Body of pancreas (tissue), 4 donors: ENCODE data around the gene NDUFB4. TPM values are rescaled to one million over a fixed set of nuclear protein-coding genes. Genes with fewer than 3 reads are reported as not detected.

Experiments used
- ATAC-seq: fragments of 150-250 bp; one replicate; pipeline ENCODE4 v1.9.1; 2016
- DNase-seq, 4 donors: peaks; one replicate each; pipeline ENCODE4 v3.0.0-alpha.2; 2019
- H3K27ac ChIP-seq, 4 donors: fragments of 200-600 bp; sonication (generic); 1 replicate in 3 of 4; 2 replicates in 1 of 4; pipeline versions ENCODE4 v1.5.1 to v1.6.1; 2016 to 2019; ENCODE audit warnings: mild to moderate bottlenecking in 1 of 4, mixed read lengths in 1 of 4, moderate library complexity in 1 of 4
- H3K27me3 ChIP-seq, 2 donors: fragments of 200-600 bp; sonication (generic); one replicate each; pipeline ENCODE4 v1.6.0; 2016; ENCODE audit warnings: mild to moderate bottlenecking in 1 of 2
- H3K36me3 ChIP-seq, 2 donors: fragments of 200-600 bp; sonication (generic); replicated peaks in 1 of 2; 2 replicates each; pipeline ENCODE4 v1.5.1; 2016; ENCODE audit warnings: low read depth in 2 of 2; ENCODE audit not compliant: insufficient read depth in 1 of 2
- H3K4me1 ChIP-seq: fragments of 200-600 bp; sonication (generic); one replicate; pipeline ENCODE4 v1.6.0; 2016
- H3K4me3 ChIP-seq, 2 donors: fragments of 200-600 bp; sonication (generic); 1 replicate in 1 of 2; 2 replicates in 1 of 2; pipeline ENCODE4 v1.5.1; 2016 to 2019
- H3K9me3 ChIP-seq, 3 donors: fragments of 200-600 bp; sonication (generic); 1 replicate in 2 of 3; 2 replicates in 1 of 3; pipeline ENCODE4 v1.5.1; 2016
- POLR2A ChIP-seq, 3 donors: fragments of 450-650 bp; IDR thresholded peaks; one replicate each; pipeline ENCODE4 v1.6.1; 2016; ENCODE audit warnings: antibody characterized with exemption in 3 of 3, mild to moderate bottlenecking in 2 of 3
- WGBS, 2 donors: methylation state at CpG; one replicate each; pipeline ENCODE4 v1.1.5; 2017; 5-methylcytosine and 5-hydroxymethylcytosine counted together
- intact Hi-C: fragments of 100-400 bp; cut with DNase I; formaldehyde crosslinking; loops from one replicate; pipeline ENCODE4 v1.15.1; 2023
- total RNA-seq, 2 donors: library from RNA; depleted of rRNA; stranded (reverse); fragments of >200 nt; gene quantifications; one replicate each; pipeline ENCODE4 v1.1.0, GENCODE V29; 2016
- TF ChIP-seq, protein P1 (sequence below), 7 experiments: fragments of 450-650 bp in 4 of 7; fragments of 200-600 bp in 3 of 7; sonication (generic) in 3 of 7; IDR thresholded peaks; one replicate each; pipeline ENCODE4 v1.5.1; 2016 to 2019; ENCODE audit warnings: antibody characterized with exemption in 7 of 7

Gene NDUFB4
- total RNA-seq, 2 donors from 2014 or later: 15.8 to 60.7 TPM

DNA sequence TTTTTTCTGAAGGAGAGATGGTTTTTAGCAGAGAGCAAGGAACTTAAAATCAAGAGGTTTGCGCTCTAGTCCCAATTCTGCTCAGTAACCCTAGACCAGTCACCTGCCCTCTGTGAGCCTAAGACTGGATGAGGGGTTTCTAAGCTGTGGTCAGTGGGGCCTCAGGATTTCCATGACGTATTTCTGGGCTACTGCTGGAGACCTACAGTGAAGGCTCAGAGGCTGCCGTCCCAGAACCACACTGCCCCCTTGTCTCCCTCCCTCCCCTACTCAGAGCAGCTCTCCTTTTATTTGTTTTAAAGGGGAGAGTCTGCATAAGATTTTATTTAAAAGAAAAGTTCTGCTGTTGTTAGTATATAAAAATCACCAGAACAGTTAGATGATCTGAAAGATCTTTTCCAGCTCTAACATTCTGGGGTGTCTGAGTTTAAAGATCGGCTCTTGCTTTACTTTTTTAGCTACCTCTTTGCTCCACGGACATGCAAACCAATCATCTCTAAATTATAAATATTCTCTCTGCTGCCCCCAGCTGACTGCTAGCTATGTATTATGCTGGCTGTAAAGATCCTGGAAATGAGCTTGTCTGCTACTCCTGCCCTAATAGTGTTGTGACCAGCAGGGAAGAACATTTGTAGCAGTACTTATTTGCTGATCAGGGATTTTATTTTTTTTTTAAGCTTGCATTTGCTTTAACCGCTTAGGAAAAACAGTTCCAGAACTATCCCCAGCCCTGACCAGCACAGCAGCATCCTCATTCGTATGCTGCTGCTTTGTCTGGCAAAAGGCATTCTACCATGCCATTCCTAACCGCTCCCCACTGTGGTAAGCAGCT is 28.6 kb upstream of the NDUFB4 start:
- DNase-seq (peak in 2 of 4 donors; percentile 40 to 53), ATAC-seq (peak; percentile 76)
- Histone ChIP-seq H3K4me3 (no peak overlapping the region), H3K27ac (no peak overlapping the region), H3K27me3 (no peaks in the 10 kb centered on the region), H3K9me3 (no peaks in the 10 kb centered on the region), H3K36me3 (no peaks in the 10 kb centered on the region), H3K4me1 (peaks cover 5% of the 10 kb centered on the region)
- no peak for TF ChIP-seq POLR2A (IDR thresholded peaks at IDR 0.05)
- TF ChIP-seq, protein P1, sequence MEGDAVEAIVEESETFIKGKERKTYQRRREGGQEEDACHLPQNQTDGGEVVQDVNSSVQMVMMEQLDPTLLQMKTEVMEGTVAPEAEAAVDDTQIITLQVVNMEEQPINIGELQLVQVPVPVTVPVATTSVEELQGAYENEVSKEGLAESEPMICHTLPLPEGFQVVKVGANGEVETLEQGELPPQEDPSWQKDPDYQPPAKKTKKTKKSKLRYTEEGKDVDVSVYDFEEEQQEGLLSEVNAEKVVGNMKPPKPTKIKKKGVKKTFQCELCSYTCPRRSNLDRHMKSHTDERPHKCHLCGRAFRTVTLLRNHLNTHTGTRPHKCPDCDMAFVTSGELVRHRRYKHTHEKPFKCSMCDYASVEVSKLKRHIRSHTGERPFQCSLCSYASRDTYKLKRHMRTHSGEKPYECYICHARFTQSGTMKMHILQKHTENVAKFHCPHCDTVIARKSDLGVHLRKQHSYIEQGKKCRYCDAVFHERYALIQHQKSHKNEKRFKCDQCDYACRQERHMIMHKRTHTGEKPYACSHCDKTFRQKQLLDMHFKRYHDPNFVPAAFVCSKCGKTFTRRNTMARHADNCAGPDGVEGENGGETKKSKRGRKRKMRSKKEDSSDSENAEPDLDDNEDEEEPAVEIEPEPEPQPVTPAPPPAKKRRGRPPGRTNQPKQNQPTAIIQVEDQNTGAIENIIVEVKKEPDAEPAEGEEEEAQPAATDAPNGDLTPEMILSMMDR (IDR thresholded peaks at IDR 0.05): peak in 5 of 7 experiments; percentile 26 to 44 (median 32)
- intact Hi-C loops: loop anchor here (10.0 kb wide), 1 partner anchor 227 kb away; no protein-coding TSS in a partner anchor
- WGBS, 2 donors: 36 to 41% methylated on average over 8 of the region's 8 CpGs

DNA sequence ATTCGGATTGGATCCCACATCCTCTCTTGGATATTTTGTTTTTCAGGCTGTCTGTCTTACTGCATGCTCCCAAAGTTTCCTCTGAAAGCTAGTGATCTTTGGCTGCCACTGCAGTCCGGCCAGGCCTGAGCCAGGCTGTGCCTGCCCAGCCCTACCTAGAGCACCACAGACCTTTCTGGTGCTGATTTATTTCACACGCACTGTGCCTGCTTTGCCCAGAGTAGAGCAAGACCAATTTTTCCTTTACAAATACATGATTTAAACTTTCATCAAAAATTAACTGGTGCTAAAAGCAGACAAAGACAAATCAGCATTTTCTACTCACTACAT is 28.0 kb upstream of the NDUFB4 start:
- no peak overlapping the region for H3K27ac ChIP-seq
- peaks cover 5% of the 10 kb centered on the region for H3K4me1 ChIP-seq
- H3K9me3 ChIP-seq: no peaks in the 10 kb centered on the region
- intact Hi-C loops: loop anchor here (10.0 kb wide), 1 partner anchor 227 kb away; no protein-coding TSS in a partner anchor
- DNase-seq (no peak), ATAC-seq (no peak)
- H3K36me3 ChIP-seq: no peaks in the 10 kb centered on the region
- no peak for TF ChIP-seq POLR2A (IDR thresholded peaks at IDR 0.05)
- TF ChIP-seq, protein P1 (IDR thresholded peaks at IDR 0.05): no peak
- WGBS, 2 donors: 57 to 63% methylated on average over 3 of the region's 3 CpGs
- H3K4me3 ChIP-seq: no peak overlapping the region
- H3K27me3 ChIP-seq: no peaks in the 10 kb centered on the region

DNA sequence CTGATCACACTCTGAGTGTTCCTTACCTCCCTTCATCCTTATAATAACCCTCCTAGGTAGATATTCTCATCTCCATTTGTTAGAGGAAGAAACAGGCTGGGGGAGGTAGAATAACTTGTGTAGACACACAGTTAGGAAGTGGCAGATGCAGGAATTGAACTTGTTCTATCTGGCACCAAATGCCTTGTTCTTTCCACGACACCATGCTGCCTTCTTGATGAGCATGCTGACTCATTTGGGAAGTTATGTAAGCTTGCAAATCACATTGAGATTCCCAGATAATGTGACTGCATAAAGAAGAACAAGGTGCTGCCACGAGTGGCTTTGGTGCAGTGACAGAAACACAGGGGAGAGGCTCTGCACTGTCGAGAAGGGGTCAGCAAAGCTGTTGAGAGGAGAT is 27.5 kb upstream of the NDUFB4 start:
- H3K36me3 ChIP-seq: no peaks in the 10 kb centered on the region
- H3K4me1 ChIP-seq: peaks cover 5% of the 10 kb centered on the region
- H3K27ac ChIP-seq: no peak overlapping the region
- no peak for ATAC-seq
- TF ChIP-seq, protein P1 (IDR thresholded peaks at IDR 0.05): no peak
- no peak for TF ChIP-seq POLR2A (IDR thresholded peaks at IDR 0.05)
- WGBS, 2 donors: 51 to 63% methylated on average over 3 of the region's 3 CpGs
- H3K9me3 ChIP-seq: no peaks in the 10 kb centered on the region
- H3K4me3 ChIP-seq: no peak overlapping the region
- intact Hi-C loops: loop anchor here (10.0 kb wide), 1 partner anchor 226 kb away; no protein-coding TSS in a partner anchor
- DNase-seq: no peak
- H3K27me3 ChIP-seq: no peaks in the 10 kb centered on the region

DNA sequence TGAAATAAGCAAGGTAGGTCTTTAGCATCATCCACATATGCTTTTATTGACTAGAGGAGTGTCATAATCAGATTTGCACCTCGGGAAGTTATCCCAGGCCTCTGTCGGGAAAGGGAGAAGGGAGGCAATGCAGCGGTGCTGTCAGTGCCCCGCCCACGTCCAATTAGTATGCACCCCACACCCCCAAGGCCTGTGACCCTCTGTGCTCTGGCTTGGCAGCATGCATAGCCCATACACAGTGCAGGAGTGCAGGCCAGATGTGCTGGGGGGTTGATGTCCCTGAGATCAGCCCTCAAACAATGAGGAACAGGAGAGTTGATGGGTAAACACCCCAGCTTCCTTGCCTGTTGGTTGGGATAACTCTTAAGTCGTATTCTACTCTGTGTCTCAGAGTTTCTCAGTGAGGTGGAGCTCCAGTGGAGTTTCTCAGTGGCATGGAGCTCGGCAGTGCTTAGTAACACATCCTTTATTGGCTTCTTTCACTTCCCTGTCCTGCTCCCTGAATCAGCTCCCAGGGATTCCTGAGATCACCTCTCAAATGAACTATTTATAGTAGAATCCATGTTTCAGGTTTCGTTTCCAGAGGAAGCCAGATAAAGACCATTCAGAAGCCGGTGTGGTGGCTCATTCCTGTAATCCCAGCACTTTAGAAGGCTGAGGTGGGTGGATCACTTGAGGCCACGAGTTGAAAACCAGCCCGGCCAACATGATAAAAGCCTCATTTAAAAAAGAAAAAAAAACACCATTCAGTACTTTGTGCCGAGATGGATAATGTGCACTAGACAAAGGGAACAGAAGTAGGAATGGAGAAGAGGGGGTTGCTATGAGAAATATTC is 26.7 kb upstream of the NDUFB4 start:
- ATAC-seq (no peak), DNase-seq (no peak)
- no peaks in the 10 kb centered on the region for H3K36me3 ChIP-seq
- TF ChIP-seq, protein P1 (IDR thresholded peaks at IDR 0.05): no peak
- TF ChIP-seq POLR2A (IDR thresholded peaks at IDR 0.05): no peak
- H3K4me1 ChIP-seq: peaks cover 5% of the 10 kb centered on the region
- intact Hi-C loops: loop anchor here (10.0 kb wide), 1 partner anchor 225 kb away; no protein-coding TSS in a partner anchor
- H3K4me3 ChIP-seq: no peak overlapping the region
- WGBS, 2 donors: 69 to 74% methylated on average over 7 to 12 of the region's 12 CpGs
- no peak overlapping the region for H3K27ac ChIP-seq
- no peaks in the 10 kb centered on the region for H3K27me3 ChIP-seq
- H3K9me3 ChIP-seq: no peaks in the 10 kb centered on the region
